ENCODE results near the gene ZNF488.

The ZNF488 gene

GRCh38 chr10:47316131-47316530, 68.0 kb downstream of the ZNF488 start:
- no peaks in the 10 kb centered on the region for H3K36me3 ChIP-seq (ENCODE audit: control insufficient read depth in 4 of 4, insufficient read depth in 4 of 4, low read length in 3 of 4)
- ChIA-PET CTCF (interaction anchor here (0.6 to 9.9 kb wide), 4 partner anchors 19 to 321 kb away, joined by 3 to 183 read pairs (median 8); no protein-coding TSS in a partner anchor), POLR2A (no interaction called here)
- no peaks in the 10 kb centered on the region for H3K27me3 ChIP-seq (replicated peaks in 2 of 5; ENCODE audit: control insufficient read depth in 4 of 5, insufficient read depth in 5 of 5, low read length in 4 of 5)
- WGBS (ENCODE audit: insufficient coverage) = 78% methylated on average over 5 of the region's 5 CpGs
- no peak overlapping the region for H3K4me3 ChIP-seq (ENCODE audit: control insufficient read depth in 1 of 7, extremely low read depth in 1 of 7, insufficient read depth in 4 of 7, low read depth in 2 of 7, low read length in 6 of 7)
- peaks cover 0 to 8% (median 1%) of the 10 kb centered on the region in 4 experiments for H3K4me1 ChIP-seq (ENCODE audit: control extremely low read depth in 1 of 4, control insufficient read depth in 4 of 4, insufficient read depth in 4 of 4, low read length in 3 of 4)
- H3K9me3 ChIP-seq (ENCODE audit: control extremely low read depth in 1 of 5, control insufficient read depth in 4 of 5, insufficient read depth in 2 of 5, low read depth in 1 of 5, low read length in 4 of 5) = no peaks in the 10 kb centered on the region
- no peak overlapping the region for H3K27ac ChIP-seq (ENCODE audit: insufficient read depth in 1 of 2, low read depth in 1 of 2, low read length in 2 of 2, poor library complexity in 1 of 2, severe bottlenecking in 2 of 2)
- DNase-seq = no peak

All from common myeloid progenitor, CD34-positive (primary cell).